Measurements from ENCODE around the gene GCGR.

DNA sequence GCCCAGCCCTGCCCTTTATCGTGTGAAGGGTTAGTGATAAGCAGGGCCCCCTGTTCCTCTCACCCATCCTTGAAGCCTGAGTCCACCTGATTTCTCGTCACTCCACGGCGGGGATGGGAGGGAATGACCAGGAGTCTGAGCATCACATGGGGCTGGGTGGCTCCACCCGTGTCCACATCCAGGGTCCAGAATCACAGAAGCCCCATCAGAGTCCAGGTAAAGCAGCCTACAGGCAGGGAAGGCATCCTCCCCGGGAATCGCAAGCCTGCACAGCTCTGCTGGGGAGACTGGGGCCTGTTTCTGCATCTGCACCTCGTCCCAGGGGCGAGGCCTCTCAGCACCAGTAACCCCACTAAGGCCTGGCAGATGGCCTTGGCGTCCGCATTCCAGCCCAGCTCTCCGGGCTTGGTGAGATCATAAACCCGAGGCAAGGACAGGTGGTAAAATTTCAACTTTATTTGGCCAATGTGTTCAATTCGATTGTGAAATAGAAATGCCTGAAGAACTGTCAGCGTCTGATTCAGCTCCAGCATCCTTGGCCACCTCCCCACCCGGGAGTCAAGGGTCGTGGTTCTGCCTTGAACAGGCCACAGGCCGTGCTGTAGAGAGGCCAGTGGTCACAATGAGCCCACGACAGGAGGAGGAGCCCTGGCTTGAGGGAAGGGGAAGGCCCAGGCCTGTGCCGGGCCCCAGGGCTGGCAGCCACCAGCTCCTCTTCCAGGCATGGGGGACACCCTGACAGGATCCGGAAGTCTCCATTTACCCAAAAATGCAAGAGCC lies 39.0 kb downstream of the GCGR start:
- TF ChIP-seq GATA2 (IDR thresholded peaks at IDR 0.05; ENCODE audit: low read depth, low read length) = no peak
- TF ChIP-seq GATA3 (IDR thresholded peaks at IDR 0.05; ENCODE audit: low read depth, low read length) = no peak

All from SH-SY5Y (cell line).